ENCODE measurements around the gene MAN1A1. TPM values are rescaled to one million over a fixed set of nuclear protein-coding genes. Genes with fewer than 3 reads are reported as not detected.

The MAN1A1 gene
- total RNA-seq, 1 donor from 2014 or later: 57.9 TPM

- DNase-seq: no peak
Observed at GRCh38 chr6:119346450-119346849, 3.1 kb downstream of the MAN1A1 start.

- DNase-seq: no peak
Observed at GRCh38 chr6:119345114-119345513, 4.4 kb downstream of the MAN1A1 start.

DNA sequence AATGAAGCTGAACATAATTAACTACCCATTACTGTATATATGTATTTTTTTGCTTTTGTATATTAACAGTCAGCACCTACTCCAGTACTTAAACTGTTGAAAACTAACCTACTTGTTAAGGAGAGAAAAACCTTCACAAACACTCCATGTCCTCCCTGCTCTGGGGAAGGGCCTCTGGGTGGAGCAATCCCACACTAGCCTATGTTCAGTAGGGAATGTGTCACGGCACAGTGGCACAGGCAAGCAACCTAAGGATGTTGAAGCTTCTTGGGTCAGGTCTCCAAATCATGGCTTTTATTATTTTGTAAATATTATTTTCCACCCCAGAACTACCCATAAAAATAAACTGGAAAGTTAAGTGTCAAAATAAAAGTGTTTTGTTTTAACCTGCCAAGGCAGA, 5.3 kb downstream of the MAN1A1 start:
- no peak for DNase-seq

DNA sequence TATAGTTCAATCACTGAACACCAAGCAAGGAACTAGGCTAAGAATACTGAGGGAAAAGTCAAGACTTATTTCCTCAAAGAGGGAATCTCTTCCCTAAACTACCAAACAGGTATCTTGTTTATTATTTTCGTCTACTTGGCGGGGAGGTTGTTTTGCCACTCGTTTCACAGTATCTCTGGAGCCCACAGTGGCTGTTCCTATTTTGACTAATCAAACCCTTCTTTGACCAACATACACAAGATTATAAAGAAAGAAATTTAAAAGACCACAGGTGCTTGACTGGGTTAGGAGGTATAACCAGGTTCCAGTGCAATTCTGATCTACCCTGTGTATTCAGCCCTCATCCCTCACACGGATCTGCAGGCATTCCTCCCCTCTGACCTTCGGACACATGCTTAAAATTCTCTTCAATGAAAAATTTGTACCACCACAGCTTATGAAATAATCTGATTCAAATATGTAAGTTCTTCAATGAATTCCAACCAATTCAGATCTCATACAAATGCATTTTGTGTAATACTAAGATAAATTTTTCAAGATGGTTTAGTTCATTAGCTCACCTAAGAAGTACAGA, 5.9 kb downstream of the MAN1A1 start:
- no peak for DNase-seq

DNA sequence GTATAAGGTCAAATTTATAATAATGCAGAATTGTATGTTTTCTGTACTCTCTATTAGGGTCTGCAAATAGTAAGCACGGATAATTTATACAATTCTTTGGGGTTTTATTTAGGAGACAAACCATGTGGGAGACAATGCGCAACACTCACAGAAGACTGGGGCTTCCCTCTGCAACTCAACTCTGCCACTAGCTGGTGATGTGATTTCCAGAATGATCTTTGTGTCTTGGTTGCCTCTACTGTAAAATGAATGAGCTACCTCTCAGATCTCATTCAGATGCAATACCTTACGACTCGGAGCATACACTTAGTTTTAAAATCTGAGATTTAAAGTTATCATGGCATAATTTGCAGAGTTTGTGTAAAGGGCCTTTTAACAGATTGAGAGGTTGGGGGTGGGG, 6.4 kb downstream of the MAN1A1 start:
- no peak for DNase-seq

GRCh38 chr6:119342430-119342829, 7.1 kb downstream of the MAN1A1 start:
- DNase-seq: no peak

GRCh38 chr6:119340796-119341487, 8.6 kb downstream of the MAN1A1 start:
- DNase-seq: no peak

DNA sequence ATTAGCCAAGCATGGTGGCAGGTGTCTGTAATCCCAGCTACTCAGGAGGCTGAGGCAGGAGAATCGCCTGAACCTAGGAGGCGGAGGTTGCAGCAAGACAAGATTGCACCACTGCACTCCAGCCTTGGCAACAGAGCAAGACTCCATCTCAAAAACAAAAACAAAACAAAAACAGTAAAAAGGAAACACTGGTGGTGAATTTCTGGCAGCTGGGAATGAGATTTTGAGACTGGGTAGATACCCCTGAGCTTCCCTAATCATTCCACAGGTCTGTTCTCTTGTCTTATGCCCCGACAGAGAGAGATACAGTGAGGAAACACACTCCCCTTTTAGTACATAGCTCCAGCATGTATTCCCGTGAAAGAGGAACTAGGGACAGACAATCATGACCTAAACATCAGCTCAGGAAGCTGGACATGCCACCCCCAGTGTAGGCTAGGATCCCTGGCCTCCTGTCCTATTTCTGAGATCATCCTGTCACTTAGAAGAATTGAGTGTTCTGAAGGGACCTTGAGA, 9.6 kb downstream of the MAN1A1 start:
- no peak for DNase-seq

- no peak for DNase-seq
Observed at GRCh38 chr6:119337762-119338161, 11.8 kb downstream of the MAN1A1 start.

DNA sequence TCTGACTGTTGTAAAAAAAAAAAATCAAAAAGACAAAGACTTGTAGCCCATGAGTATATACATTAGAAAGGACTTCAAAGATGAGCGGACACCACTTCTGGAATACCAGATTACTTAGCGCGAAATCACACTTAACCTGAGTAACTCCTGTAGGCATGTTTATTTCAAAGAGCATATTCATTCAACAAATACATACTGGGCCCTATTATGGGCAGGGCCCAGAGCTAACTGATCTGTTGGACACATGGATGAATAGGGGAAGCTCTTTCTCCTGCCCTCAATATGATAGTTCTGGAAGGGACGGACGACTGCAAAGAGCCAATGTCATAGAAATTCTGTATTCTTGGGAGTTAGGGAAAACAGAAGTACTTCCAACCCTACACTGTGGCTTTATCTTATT, 12.3 kb downstream of the MAN1A1 start:
- DNase-seq: no peak

- peak; percentile 12 for DNase-seq
Observed at GRCh38 chr6:119334535-119335264, 14.9 kb downstream of the MAN1A1 start.

GRCh38 chr6:119333707-119334295, 15.8 kb downstream of the MAN1A1 start:
- DNase-seq: no peak

DNA sequence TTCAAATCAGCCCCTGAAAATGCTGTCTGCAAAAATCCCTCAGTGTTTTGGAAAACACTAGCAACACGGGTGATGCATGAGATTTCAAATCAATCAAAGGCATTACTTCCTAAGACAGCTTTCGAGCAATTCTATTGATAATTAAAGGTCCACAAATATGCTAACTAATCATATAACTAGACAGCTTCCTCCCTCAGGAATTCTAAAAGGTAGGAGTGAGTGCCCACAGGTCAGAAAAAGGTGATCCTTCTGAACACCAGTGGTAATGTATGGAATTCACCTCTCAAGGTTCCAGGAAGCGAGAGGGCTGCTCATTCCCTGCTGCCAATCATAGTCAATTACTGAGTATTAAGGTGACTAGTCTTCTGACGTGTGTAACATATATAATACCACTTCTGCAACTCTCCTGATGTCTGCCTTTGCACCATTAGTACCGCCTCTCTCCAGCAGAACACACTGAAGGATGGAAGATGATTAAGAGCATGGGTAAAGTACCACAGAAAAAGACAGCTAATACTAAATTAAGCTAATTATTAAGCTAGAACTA, 16.4 kb downstream of the MAN1A1 start:
- no peak for DNase-seq

- no peak for DNase-seq
Observed at GRCh38 chr6:119331663-119332286, 17.8 kb downstream of the MAN1A1 start.

- no peak for DNase-seq
Observed at GRCh38 chr6:119330520-119331113, 18.9 kb downstream of the MAN1A1 start.

- DNase-seq: no peak
Observed at GRCh38 chr6:119329794-119330180, 19.8 kb downstream of the MAN1A1 start.

DNA sequence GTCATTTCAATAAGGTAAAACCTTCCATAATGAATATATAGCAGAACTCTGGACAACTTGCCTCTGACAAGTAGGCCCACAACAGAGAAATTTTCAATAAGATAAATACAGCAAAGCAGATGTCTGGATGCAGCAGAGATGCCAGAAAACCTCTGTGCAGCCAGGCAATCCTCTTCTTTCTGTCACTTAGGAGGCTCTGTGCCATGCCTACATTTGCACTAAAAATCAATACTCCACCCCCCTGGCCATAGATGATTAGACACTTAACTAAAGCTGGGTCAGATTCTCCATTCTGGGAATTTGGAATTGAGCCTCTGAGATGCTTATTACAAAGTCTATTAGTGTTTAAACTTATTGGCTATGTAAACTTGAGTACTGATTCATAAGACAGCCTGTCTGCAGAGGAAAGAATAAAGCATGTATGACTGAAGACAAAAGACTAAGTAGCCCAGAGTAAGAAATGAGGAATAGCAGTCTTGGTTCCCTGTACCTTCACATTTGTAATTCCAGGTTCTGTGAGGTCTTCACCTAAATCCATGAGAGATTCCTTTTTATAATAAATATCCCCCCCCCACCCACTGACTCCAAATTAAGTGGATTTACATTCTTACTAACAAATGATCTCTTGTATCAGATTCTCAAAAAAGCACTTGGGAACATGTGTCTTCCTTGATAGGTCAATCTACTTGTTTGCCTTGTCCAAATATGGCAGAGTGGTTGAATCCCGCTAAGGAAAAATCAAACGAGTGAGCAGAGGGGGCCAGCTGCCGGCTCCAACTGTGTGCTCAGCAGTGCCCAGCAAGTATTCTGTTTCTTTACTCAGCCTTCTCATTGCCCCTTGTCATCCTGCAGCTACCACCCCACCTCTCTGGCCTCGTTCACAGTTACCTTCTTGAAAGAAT, 20.4 kb downstream of the MAN1A1 start:
- DNase-seq: no peak

GRCh38 chr6:119328254-119328653, 21.3 kb downstream of the MAN1A1 start:
- no peak for DNase-seq

DNA sequence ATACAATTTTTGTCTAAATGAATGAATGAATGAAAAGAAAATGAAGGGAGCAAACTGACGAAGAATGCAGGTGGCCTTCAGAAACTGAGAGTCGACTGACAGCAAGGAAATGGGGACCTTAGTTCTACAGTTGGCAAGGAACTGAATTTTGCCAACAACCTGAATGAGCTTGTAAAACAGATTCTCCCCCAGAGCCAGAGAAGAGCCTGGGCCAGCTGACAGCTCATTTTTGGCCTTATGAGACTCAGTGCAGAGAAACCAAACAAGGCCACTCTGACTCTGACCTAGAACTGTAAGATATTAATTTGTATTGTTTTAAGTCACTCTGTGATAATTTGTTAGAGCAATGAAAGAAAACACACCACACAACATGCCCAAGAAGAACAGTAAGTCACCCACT, 21.8 kb downstream of the MAN1A1 start:
- DNase-seq: no peak

GRCh38 chr6:119326291-119327005, 23.1 kb downstream of the MAN1A1 start:
- no peak for DNase-seq
